HepG2 (cell line): Measurements from ENCODE around the gene OOSP1. TPM values are rescaled to one million over a fixed set of nuclear protein-coding genes. Genes with fewer than 3 reads are reported as not detected.

Experiments used
- ATAC-seq: fragments of 200-7000 bp; cut with Tn5 transposase; 3 replicates; pipeline ENCODE4 v1.9.1; 2020; ENCODE audit warnings: mild to moderate bottlenecking, moderate library complexity
- BruUV-seq: library from RNA; stranded (reverse); fragments of 400-500 nt; replicated peaks from 2 replicates; lab custom pipeline; 2021; lab: Mats Ljungman, UMichigan
- CTCF ChIA-PET: fragments of 300-600 bp; formaldehyde crosslinking; extraction: SDS; loops from one replicate; lab custom pipeline; 2021; ENCODE audit warnings: low total read pairs, inconsistent platforms, low intra/inter-chr PET ratio; lab: Yijun Ruan, JAX
- POLR2A ChIA-PET: fragments of 350-600 bp; sonication (Branson Sonifier 250); formaldehyde crosslinking; loops from one replicate; lab custom pipeline; 2020; ENCODE audit warnings: antibody characterized with exemption, inconsistent platforms; lab: Yijun Ruan, JAX
- DNase-seq: peaks from one replicate; pipeline ENCODE4 v3.0.0-alpha.2; 2015; ENCODE audit warnings: low spot score
- FAIRE-seq: peaks from 3 replicates; lab custom pipeline; 2011; peaks lifted over from hg19 to GRCh38; lab: Jason Lieb, UNC
- H2AFZ ChIP-seq: one replicate; pipeline ENCODE4 v1.6.1; 2011; ENCODE audit warnings: low read length, inconsistent platforms
- H3K27ac ChIP-seq: fragments of 300-600 bp; 3 replicates; pipeline ENCODE4 v1.8.0; 2011; ENCODE audit warnings: mixed run types, mild to moderate bottlenecking, mixed read lengths, low read length, inconsistent platforms; ENCODE audit not compliant: insufficient read depth; ENCODE audit errors: extremely low read length
- H3K27me3 ChIP-seq, 2 experiments: fragments of 200-600 bp in 1 of 2; 2 replicates in 1 of 2; 3 replicates in 1 of 2; pipeline versions ENCODE4 v1.6.0 to v1.8.0; 2011; ENCODE audit warnings: low read length in 2 of 2, mild to moderate bottlenecking in 2 of 2, moderate library complexity in 2 of 2, inconsistent platforms in 1 of 2; ENCODE audit not compliant: insufficient read depth in 2 of 2, control insufficient read depth in 1 of 2
- H3K36me3 ChIP-seq, 2 experiments: fragments of 200-600 bp in 1 of 2; replicated peaks in 1 of 2; 2 replicates in 1 of 2; 3 replicates in 1 of 2; pipeline versions ENCODE4 v1.5.1 to v1.8.0; 2011; ENCODE audit warnings: low read length in 2 of 2, inconsistent platforms in 1 of 2; ENCODE audit not compliant: insufficient read depth in 2 of 2, control insufficient read depth in 1 of 2
- H3K4me1 ChIP-seq: 2 replicates; pipeline ENCODE4 v1.5.1; 2012; ENCODE audit warnings: low read length, inconsistent platforms; ENCODE audit not compliant: insufficient read depth
- H3K4me2 ChIP-seq: 2 replicates; pipeline ENCODE4 v1.6.0; 2011; ENCODE audit warnings: low read depth, low read length, inconsistent platforms
- H3K4me3 ChIP-seq, 3 experiments: fragments of 200-600 bp in 1 of 3; sonication (generic), shearing (Covaris generic) in 1 of 3; replicated peaks in 1 of 3; 2 replicates each; pipeline ENCODE4 v1.5.1; 2011 to 2016; ENCODE audit warnings: low read length in 3 of 3, inconsistent platforms in 2 of 3, low read depth in 2 of 3, mild to moderate bottlenecking in 2 of 3, control low read depth in 1 of 3, mixed read lengths in 1 of 3; ENCODE audit not compliant: insufficient read depth in 1 of 3
- H3K79me2 ChIP-seq: one replicate; pipeline ENCODE4 v1.6.1; 2011; ENCODE audit warnings: low read length, inconsistent platforms; ENCODE audit not compliant: insufficient read depth
- H3K9ac ChIP-seq: 2 replicates; pipeline ENCODE4 v1.6.0; 2011; ENCODE audit warnings: mild to moderate bottlenecking, low read depth, low read length, inconsistent platforms; ENCODE audit not compliant: insufficient read depth
- H3K9me3 ChIP-seq: 2 replicates; pipeline ENCODE4 v1.5.1; 2012; ENCODE audit warnings: mild to moderate bottlenecking, low read length
- H4K20me1 ChIP-seq: 2 replicates; pipeline ENCODE4 v1.6.0; 2011; ENCODE audit warnings: inconsistent platforms, mild to moderate bottlenecking, low read length, moderate library complexity; ENCODE audit not compliant: insufficient read depth
- ARNTL ChIP-seq: sonication (generic); formaldehyde crosslinking; IDR thresholded peaks from 2 replicates; pipeline ENCODE4 v1.4.0; 2020; ENCODE audit warnings: mild to moderate bottlenecking, missing genetic modification reagents
- BHLHE40 ChIP-seq: IDR thresholded peaks from 2 replicates; pipeline ENCODE4 v1.6.1; 2011; ENCODE audit warnings: low read length, improper control_type of control experiment
- FUBP1 ChIP-seq: sonication (generic); formaldehyde crosslinking; IDR thresholded peaks from 2 replicates; pipeline ENCODE4 v1.5.1; 2020; ENCODE audit warnings: missing genetic modification reagents, mild to moderate bottlenecking, borderline replicate concordance
- GLMP ChIP-seq: sonication (generic); formaldehyde crosslinking; IDR thresholded peaks from 2 replicates; pipeline ENCODE4 v1.9.0; 2021; ENCODE audit warnings: missing genetic modification reagents, mild to moderate bottlenecking, borderline replicate concordance
- KMT2A ChIP-seq: sonication (generic); formaldehyde crosslinking; IDR thresholded peaks from 2 replicates; pipeline ENCODE4 v1.4.0; 2020; ENCODE audit warnings: missing genetic modification reagents
- MAX ChIP-seq: IDR thresholded peaks from 2 replicates; pipeline ENCODE4 v1.6.1; 2012; ENCODE audit warnings: inconsistent platforms
- PAXIP1 ChIP-seq: sonication (generic); formaldehyde crosslinking; conservative IDR thresholded peaks from 2 replicates; pipeline ENCODE4 v1.4.0; 2020; ENCODE audit warnings: mild to moderate bottlenecking, missing genetic modification reagents, moderate library complexity
- PHF8 ChIP-seq: sonication (generic); formaldehyde crosslinking; IDR thresholded peaks from 2 replicates; pipeline ENCODE4 v1.5.0; 2020; ENCODE audit warnings: missing genetic modification reagents
- PRMT3 ChIP-seq: sonication (generic); formaldehyde crosslinking; IDR thresholded peaks from 2 replicates; pipeline ENCODE4 v1.8.1; 2022; ENCODE audit warnings: low read depth, mild to moderate bottlenecking, moderate library complexity, missing genetic modification reagents, borderline replicate concordance
- SRSF1 ChIP-seq: fragments of 200-400 bp; formaldehyde crosslinking; optimal IDR thresholded peaks from 2 replicates; pipeline ENCODE3; 2017; ENCODE audit warnings: mild to moderate bottlenecking, low read depth, low read length, moderate library complexity
- TAF15 ChIP-seq: fragments of 200-400 bp; formaldehyde crosslinking; IDR thresholded peaks from one replicate; pipeline ENCODE4 v1.6.1; 2018; ENCODE audit warnings: mild to moderate bottlenecking, low read depth, low read length; ENCODE audit not compliant: poor library complexity, severe bottlenecking
- ZMAT5 ChIP-seq: sonication (generic); formaldehyde crosslinking; IDR thresholded peaks from 2 replicates; pipeline ENCODE4 v1.5.0; 2020; ENCODE audit warnings: mild to moderate bottlenecking, low read depth, missing genetic modification reagents, borderline replicate concordance
- ZNF24 ChIP-seq: fragments of 450-650 bp; IDR thresholded peaks from 2 replicates; pipeline ENCODE4 v1.6.1; 2017; ENCODE audit warnings: antibody characterized with exemption, mild to moderate bottlenecking
- ZNF331 ChIP-seq: sonication (generic); formaldehyde crosslinking; IDR thresholded peaks from 2 replicates; pipeline ENCODE4 v1.4.0; 2020; ENCODE audit warnings: missing genetic modification reagents
- ZNF432 ChIP-seq: sonication (generic); formaldehyde crosslinking; IDR thresholded peaks from 2 replicates; pipeline ENCODE4 v1.5.0; 2020; ENCODE audit warnings: missing genetic modification reagents, mild to moderate bottlenecking, borderline replicate concordance
- ZNF543 ChIP-seq: sonication (generic); formaldehyde crosslinking; IDR thresholded peaks from 2 replicates; pipeline ENCODE4 v1.4.0; 2020; ENCODE audit warnings: mild to moderate bottlenecking, missing genetic modification reagents
- ZNF660 ChIP-seq: sonication (generic); formaldehyde crosslinking; IDR thresholded peaks from 2 replicates; pipeline ENCODE4 v1.5.1; 2020; ENCODE audit warnings: mild to moderate bottlenecking, low read depth, missing genetic modification reagents, borderline replicate concordance
- ZNF740 ChIP-seq: sonication (generic); formaldehyde crosslinking; IDR thresholded peaks from 2 replicates; pipeline ENCODE4 v1.4.0; 2020; ENCODE audit warnings: missing genetic modification reagents
- WGBS: methylation state at CpG from one replicate; pipeline ENCODE4 v1.1.6; 2017; ENCODE audit warnings: low lambda C conversion rate; 5-methylcytosine and 5-hydroxymethylcytosine counted together
- in situ Hi-C: cut with HindIII; loops from 2 replicates; pipeline ENCODE4 v1.10.0; 2017; ENCODE audit warnings: low pct_unique_long_range_greater_than_20kb; ENCODE audit not compliant: extremely low pct_ligation_motif_present
- intact Hi-C: fragments of 100-400 bp; cut with micrococcal nuclease; formaldehyde crosslinking; loops from one replicate; pipeline ENCODE4 v1.10.0; 2022; ENCODE audit not compliant: unreplicated experiment
- polyA plus RNA-seq, 8 experiments: library from polyadenylated mRNA; depleted of rRNA in 3 of 8; stranded (reverse) in 7 of 8; unstranded in 1 of 8; fragments of >200 nt; fragmentation: Illumina TruSeq in 4 of 8; extraction: Trizol in 4 of 8; gene quantifications; 2 replicates each; pipeline versions ENCODE4 v1.2.1 to v1.2.3, GENCODE V29; 2011 to 2016; ENCODE audit warnings: low read depth in 4 of 8, missing spikeins in 1 of 8, mixed read lengths in 1 of 8; ENCODE audit not compliant: insufficient read depth in 1 of 8
- total RNA-seq, 5 experiments: library from RNA; depleted of rRNA; stranded (reverse); fragments of >200 nt; fragmentation: Illumina TruSeq; extraction: Trizol; gene quantifications; 2 replicates each; pipeline ENCODE4 v1.2.3, GENCODE V29; 2016; ENCODE audit warnings: low read depth in 1 of 5

Gene OOSP1
- total and polyA plus RNA-seq, 2 of the 13 experiments (the other 11 are each of a cell fraction or from before 2014, with no cell fraction given), result not detected

GRCh38 chr11:59939482-59939881, 1.2 kb downstream of the OOSP1 start:
- H3K4me3 ChIP-seq, result no peak overlapping the region
- no peak for ATAC-seq
- no peak overlapping the region for H3K9ac ChIP-seq
- H3K9me3 ChIP-seq, result no peaks in the 10 kb centered on the region
- intact Hi-C loops, result no loop called here
- H3K27ac ChIP-seq, result no peak overlapping the region
- H3K27me3 ChIP-seq, result no peaks in the 10 kb centered on the region
- no peak overlapping the region for H2AFZ ChIP-seq
- no peak for DNase-seq
- FAIRE-seq, result no peak
- H3K4me2 ChIP-seq, result no peak overlapping the region
- CTCF ChIA-PET, result no interaction called here
- POLR2A ChIA-PET, result no interaction called here
- in situ Hi-C loops, result no loop called here
- H3K36me3 ChIP-seq, result no peaks in the 10 kb centered on the region
- BruUV-seq, result no TSS peak
- H4K20me1 ChIP-seq, result no peaks in the 10 kb centered on the region
- H3K79me2 ChIP-seq, result no peaks in the 10 kb centered on the region
- 1% methylated on average over 2 of the region's 2 CpGs for WGBS
- H3K4me1 ChIP-seq, result no peaks in the 10 kb centered on the region
- no peak for TF ChIP-seq KMT2A (CRISPR knock-in tag)
- no peak for TF ChIP-seq GLMP (CRISPR knock-in tag)
- TF ChIP-seq SRSF1, result no peak
- no peak for TF ChIP-seq PAXIP1 (CRISPR knock-in tag)
- no peak for TF ChIP-seq ARNTL (CRISPR knock-in tag)
- TF ChIP-seq ZNF740 (CRISPR knock-in tag), result no peak
- no peak for TF ChIP-seq ZNF331 (CRISPR knock-in tag)
- TF ChIP-seq ZNF543 (CRISPR knock-in tag), result no peak
- no peak for TF ChIP-seq MAX
- no peak for TF ChIP-seq PRMT3 (CRISPR knock-in tag)
- no peak for TF ChIP-seq ZNF432 (CRISPR knock-in tag)
- no peak for TF ChIP-seq BHLHE40
- no peak for TF ChIP-seq TAF15
- no peak for TF ChIP-seq ZNF660 (CRISPR knock-in tag)
- TF ChIP-seq ZNF24, result no peak
- no peak for TF ChIP-seq PHF8 (CRISPR knock-in tag)
- no peak for TF ChIP-seq FUBP1
- TF ChIP-seq ZMAT5 (CRISPR knock-in tag), result no peak
